Measurements from ENCODE around the gene CDH24.
A peak's percentile ranks its signal among the peaks of the same experiment; 100 is the strongest.

CDH24 gene, protein sequence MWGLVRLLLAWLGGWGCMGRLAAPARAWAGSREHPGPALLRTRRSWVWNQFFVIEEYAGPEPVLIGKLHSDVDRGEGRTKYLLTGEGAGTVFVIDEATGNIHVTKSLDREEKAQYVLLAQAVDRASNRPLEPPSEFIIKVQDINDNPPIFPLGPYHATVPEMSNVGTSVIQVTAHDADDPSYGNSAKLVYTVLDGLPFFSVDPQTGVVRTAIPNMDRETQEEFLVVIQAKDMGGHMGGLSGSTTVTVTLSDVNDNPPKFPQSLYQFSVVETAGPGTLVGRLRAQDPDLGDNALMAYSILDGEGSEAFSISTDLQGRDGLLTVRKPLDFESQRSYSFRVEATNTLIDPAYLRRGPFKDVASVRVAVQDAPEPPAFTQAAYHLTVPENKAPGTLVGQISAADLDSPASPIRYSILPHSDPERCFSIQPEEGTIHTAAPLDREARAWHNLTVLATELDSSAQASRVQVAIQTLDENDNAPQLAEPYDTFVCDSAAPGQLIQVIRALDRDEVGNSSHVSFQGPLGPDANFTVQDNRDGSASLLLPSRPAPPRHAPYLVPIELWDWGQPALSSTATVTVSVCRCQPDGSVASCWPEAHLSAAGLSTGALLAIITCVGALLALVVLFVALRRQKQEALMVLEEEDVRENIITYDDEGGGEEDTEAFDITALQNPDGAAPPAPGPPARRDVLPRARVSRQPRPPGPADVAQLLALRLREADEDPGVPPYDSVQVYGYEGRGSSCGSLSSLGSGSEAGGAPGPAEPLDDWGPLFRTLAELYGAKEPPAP

DNA sequence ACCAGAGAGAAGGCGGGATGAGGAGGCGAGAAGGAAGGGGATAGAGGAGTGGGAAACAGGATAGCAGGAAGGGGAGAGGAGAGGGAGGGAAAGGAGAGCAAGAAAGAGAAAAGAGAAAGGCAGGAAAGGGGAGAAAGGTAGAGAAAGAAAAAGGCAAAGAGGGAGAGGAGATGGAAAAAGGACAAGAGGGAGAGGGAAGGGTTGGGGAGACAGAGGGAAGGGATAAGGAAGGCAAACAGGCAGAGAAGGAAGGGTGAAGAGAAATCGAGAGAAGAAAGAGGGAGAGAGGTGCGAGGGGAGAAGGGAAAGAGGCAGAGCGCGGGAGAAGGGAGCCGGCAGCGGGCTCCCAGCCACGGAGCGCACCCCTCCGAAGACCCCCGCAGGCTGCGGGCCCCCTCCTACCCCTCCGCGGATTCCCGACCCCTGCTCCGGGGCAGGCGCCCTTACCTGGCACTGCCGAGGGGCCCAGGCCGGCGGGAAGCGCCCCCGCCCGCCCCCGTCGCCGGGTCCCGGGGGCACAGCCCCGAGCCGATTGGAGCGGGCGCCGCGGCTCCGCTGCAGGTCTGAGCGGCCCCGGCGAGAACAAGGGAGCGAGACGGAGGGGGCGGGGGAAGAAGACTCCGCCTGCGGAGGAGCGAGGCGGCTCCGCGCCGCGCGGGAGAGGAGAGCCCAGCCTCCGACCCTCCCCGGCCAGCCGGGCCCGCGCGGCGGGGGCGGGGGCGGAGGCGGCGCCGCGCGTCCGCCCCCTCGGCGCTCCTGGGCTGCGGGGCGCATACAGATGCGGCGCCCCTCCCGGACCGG, at the start of gene CDH24:
Gene CDH24, minus strand, starts transcription at position 565 of the 801 bp plus-strand sequence. CDS start 1,787 bp downstream, outside the sequence.
- Mint-ChIP-seq H3K9me3 (no peaks in the 10 kb centered on the region), H3K36me3 (peaks cover 44% of the 10 kb centered on the region), H3K4me3 (peak within 1 kb of the TSS; percentile 76), H3K27ac (peak within 1 kb of the TSS; percentile 60), H3K4me1 (peaks cover 27% of the 10 kb centered on the region)
- peak; percentile 58 to 80 for DNase-seq (ENCODE audit: low spot score in 2 of 2)
- ATAC-seq: peak; percentile 81

DNA sequence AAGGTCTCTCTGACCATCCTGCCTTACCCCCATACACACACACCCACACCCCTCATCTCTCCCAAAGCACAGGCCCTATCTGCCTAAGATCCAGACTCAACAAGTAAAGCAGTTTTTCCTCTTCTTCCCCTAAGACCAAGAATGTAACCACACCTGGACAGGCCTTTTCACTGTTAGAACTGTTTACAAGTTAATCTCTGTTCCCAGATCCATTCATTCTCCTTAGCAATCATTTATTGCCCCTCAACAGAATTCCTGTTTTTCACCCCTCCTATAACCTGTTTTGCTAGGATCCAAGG, 49.4 kb upstream of the CDH24 start:
- DNase-seq (ENCODE audit: low spot score in 2 of 2) (no peak), ATAC-seq (no peak)
- no peak overlapping the region for H3K4me3 Mint-ChIP-seq
- H3K9me3 Mint-ChIP-seq: no peaks in the 10 kb centered on the region
- H3K36me3 Mint-ChIP-seq: no peaks in the 10 kb centered on the region
- peaks cover 4% of the 10 kb centered on the region for H3K4me1 Mint-ChIP-seq
- H3K27ac Mint-ChIP-seq: no peak overlapping the region

DNA sequence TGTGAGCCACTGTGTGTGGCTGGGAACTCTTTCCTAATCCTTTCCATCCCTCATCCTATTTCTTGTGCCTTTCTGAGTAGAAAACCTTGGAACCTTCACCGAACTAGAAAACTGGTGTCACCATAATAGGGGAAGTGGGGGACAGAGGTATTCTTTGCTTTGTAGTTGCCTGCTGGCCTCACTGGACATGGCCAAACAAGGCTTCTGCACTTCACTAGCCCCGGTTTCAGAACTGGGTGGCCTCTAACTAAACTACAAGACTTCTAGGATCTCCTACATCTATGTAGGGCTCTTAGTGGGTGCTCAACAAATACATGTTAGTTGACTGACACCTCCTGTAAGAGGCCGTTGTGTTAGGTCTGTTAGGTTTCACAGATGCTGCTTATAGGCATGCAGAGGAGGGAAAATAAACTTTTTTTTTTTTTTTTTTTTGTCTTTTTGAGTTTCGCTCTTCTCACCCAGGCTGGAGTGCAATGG, 48.1 kb upstream of the CDH24 start:
- Mint-ChIP-seq H3K27ac (no peak overlapping the region), H3K4me1 (peaks cover 6% of the 10 kb centered on the region), H3K4me3 (no peak overlapping the region), H3K9me3 (no peaks in the 10 kb centered on the region), H3K36me3 (no peaks in the 10 kb centered on the region)
- ATAC-seq (no peak), DNase-seq (ENCODE audit: low spot score in 2 of 2) (no peak)

DNA sequence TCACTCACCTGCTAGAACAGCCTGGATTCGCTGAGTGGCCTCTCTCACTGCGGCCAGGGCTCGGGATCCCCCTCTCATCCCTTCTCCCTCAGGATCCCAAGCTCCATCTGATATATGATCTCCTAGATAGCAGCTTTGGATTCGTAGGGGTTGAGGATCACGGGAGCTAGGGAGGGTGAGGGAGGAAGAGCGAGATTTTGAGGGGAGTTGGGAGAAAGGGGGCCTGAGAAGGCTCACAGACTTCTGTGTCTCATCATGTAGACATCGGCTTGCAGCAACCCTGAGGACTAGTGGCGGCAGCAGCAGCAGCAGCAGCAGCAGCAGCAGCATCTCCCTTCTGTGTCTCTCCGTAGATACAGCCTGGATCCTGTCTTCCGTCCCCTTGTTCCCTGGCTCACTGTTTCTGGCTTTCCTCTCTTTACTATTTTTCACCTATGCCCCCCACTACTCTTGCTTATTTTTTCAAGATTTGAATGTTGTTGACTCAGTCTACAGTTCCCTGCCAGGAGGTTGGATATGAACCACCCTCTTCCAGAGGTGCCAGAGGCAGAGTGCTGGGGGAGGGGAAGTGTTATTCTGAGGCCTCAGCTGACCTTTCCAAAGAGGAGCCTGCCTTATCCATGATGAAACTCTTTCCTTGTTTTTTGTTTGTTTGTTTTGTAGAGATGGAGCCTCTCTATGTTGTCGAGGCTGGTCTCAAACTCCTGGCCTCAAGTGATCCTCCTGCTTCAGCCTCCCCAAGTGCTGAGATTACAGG, 47.4 kb upstream of the CDH24 start, which contains the start of gene CIROP:
Gene CIROP, minus strand, starts transcription at position 399 of the 757 bp plus-strand sequence. Its CDS starts 69 bp downstream, at position 330.
- Mint-ChIP-seq H3K4me1 (peaks cover 6% of the 10 kb centered on the region), H3K9me3 (no peaks in the 10 kb centered on the region), H3K4me3 (no peak within 1 kb of the TSS), H3K27ac (no peak within 1 kb of the TSS), H3K36me3 (no peaks in the 10 kb centered on the region)
- no peak for DNase-seq (ENCODE audit: low spot score in 2 of 2)
- no peak for ATAC-seq

DNA sequence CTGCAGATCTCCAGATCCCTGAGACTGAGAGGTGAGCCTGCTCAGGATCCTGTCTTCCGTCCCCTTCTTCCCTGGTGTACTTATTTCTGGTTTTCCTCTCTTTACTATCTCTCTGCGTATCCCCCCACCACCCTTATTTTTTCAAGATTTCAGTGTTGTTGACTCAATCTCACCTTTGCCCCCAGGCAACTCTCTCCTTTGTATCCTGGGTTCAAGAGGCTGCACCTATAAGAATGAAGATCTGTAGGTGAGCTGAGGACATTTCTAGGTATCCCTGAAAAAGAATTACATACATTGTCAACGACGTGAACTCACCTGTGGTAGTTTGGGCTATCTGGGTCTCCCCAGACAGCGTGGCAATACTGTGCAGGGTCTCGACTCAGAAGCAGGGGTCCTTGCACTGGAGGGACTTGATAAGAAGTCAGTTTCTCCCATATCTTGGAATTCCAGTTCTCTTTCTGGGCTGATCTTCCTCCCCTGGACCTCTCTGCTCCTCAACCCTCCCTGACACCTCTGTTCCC, 46.8 kb upstream of the CDH24 start:
- peaks cover 5% of the 10 kb centered on the region for H3K36me3 Mint-ChIP-seq
- no peaks in the 10 kb centered on the region for H3K9me3 Mint-ChIP-seq
- H3K27ac Mint-ChIP-seq: no peak overlapping the region
- H3K4me1 Mint-ChIP-seq: peaks cover 6% of the 10 kb centered on the region
- H3K4me3 Mint-ChIP-seq: no peak overlapping the region
- DNase-seq (ENCODE audit: low spot score in 2 of 2) (no peak), ATAC-seq (no peak)

DNA sequence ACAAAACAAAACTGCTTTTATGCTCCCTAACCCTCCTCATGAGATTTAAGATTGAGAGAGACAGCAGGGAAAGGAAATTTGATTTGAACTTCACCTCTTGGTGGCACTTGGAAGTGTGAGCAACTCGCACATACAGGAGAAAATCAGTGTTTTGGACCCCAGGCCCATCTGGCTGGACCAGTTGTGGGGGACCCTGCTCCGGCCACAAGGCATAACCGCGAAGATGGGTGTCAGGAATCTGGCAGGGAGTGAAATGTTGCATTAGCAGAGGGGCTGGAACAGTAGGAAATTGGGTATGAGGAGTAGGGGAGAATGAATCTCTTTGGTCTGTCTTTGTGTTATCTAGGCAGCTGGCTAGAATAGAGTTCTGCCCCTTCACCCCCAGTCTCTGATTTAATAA, 46.3 kb upstream of the CDH24 start:
- ATAC-seq: no peak
- no peak overlapping the region for H3K4me3 Mint-ChIP-seq
- DNase-seq (ENCODE audit: low spot score in 2 of 2): no peak
- H3K9me3 Mint-ChIP-seq: no peaks in the 10 kb centered on the region
- H3K4me1 Mint-ChIP-seq: peaks cover 6% of the 10 kb centered on the region
- H3K36me3 Mint-ChIP-seq: peaks cover 11% of the 10 kb centered on the region
- no peak overlapping the region for H3K27ac Mint-ChIP-seq

DNA sequence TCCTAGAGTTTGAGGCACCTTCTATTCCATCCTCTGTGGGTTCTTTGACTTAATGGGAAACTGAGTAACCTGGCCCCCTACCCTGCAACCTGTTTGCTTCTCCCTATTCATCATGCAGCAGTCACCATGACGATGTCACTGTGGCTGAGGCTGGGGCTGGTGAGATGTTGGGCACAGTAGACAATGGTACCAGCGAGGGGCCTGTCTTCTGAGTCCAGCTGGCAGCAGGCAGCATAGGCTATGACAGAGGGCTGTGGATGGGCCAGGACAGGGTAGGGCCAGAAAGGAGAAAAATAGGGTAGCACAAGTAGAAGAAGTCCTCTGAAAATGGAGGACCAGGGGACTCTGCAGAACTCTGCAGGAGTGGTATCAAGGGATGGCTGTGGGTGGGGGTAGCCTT, 45.5 kb upstream of the CDH24 start:
- H3K27ac Mint-ChIP-seq: no peak overlapping the region
- H3K9me3 Mint-ChIP-seq: no peaks in the 10 kb centered on the region
- peaks cover 18% of the 10 kb centered on the region for H3K36me3 Mint-ChIP-seq
- DNase-seq (ENCODE audit: low spot score in 2 of 2): no peak
- no peak overlapping the region for H3K4me3 Mint-ChIP-seq
- H3K4me1 Mint-ChIP-seq: peaks cover 6% of the 10 kb centered on the region
- ATAC-seq: no peak

DNA sequence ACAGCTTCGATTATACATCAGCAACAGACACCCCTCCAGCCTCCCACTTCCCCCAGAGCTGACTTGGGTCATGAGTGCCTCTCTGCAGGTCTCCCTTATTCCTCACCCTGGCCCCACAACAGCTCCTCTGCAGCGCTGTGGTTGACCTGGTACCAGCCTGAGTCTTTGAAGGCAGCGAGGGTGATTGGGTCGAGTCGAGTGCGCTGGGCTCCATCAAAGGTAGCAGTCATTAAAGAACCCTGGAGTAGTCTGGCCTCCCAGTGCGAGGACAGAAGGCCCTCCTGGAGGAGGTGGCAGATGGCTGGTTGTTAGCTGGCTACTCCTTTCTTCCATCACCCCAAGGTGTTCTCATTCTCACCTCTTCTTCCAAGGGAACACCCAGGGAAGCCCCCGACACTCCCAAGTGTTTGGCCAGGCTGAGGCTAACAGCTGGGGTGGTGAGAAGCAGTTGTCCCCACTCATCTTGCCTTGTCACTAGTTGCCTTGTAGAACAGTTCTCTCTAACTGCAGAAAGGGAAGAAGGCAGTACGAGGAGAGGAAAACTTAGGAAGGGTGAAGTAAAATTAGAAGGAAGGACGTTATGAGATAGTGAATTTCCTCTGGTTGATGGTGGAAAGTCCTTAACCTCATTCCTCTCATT, 44.8 kb upstream of the CDH24 start:
- Mint-ChIP-seq H3K4me3 (no peak overlapping the region), H3K36me3 (peaks cover 25% of the 10 kb centered on the region), H3K4me1 (peaks cover 13% of the 10 kb centered on the region), H3K27ac (no peak overlapping the region), H3K9me3 (no peaks in the 10 kb centered on the region)
- DNase-seq (ENCODE audit: low spot score in 2 of 2): no peak
- peak; percentile 12 for ATAC-seq

DNA sequence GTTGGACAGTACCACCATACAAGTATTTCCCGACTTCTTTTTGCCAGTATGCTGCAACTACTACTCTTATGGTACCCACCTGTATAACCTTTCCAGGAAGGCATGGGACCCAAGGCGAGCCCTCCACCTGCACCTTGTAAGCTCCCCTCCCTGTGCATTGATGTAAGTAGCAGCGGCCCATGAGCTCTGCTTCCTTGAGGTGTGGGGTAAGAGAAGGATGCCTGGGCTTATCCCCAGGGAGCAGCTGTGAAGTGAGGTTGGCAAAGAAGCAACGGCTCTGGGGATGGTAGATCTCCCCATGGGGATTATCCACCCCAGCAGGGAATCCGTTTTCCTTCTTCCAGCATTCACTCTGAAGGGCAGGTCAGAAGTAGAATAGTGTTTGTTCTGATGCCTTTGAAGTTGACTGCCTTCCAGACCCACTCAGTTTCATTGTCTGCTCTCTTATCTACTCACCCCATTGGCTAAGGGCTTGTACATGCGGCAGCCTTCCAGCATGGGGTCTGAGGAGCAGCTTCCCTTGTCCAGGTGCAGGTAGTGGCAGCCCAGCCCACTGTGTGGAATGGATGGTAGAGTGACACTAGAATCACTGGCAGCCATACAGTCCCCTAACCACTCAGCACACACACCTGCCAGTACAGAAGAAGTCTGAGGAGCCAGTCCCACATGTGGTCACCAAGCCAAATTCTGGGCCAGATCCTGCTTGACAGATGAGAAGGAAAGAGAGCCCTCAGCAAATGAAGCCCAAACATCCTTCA, 44.1 kb upstream of the CDH24 start:
- H3K4me3 Mint-ChIP-seq: no peak overlapping the region
- DNase-seq (ENCODE audit: low spot score in 2 of 2): no peak
- H3K9me3 Mint-ChIP-seq: no peaks in the 10 kb centered on the region
- peaks cover 31% of the 10 kb centered on the region for H3K36me3 Mint-ChIP-seq
- no peak for ATAC-seq
- H3K27ac Mint-ChIP-seq: no peak overlapping the region
- peaks cover 20% of the 10 kb centered on the region for H3K4me1 Mint-ChIP-seq

DNA sequence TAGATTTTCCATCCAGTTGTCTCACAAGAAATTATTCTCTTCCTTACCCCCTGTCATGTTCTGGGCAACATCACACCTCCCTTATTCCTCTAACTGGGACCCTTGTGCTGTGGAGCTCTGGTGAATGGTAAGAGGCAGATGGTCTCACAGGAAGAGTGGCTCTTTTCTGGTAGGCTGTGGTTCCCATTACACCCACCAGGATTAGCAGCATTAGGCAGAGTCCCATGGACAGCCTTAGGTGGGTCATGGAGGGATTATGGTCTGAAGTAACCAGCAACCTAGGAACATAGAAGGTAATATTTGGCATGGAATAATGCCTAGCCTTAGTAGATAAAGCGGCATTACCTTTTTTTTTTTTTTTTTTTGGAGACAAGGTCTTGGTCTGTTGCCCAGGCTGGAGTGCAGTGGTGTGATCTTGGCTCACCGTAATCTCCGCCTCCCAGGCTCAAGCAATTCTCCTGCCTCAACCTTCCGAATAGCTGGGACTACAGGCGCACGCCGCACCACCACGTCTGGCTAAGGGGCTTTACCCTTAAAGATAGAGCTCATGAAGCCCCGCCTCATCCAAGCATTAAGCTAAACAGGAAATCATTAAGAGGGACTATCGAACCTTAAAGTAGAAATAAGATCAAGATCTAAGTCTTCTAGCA, 42.0 kb upstream of the CDH24 start:
- H3K9me3 Mint-ChIP-seq: no peaks in the 10 kb centered on the region
- no peak for DNase-seq (ENCODE audit: low spot score in 2 of 2)
- no peak overlapping the region for H3K27ac Mint-ChIP-seq
- peaks cover 20% of the 10 kb centered on the region for H3K4me1 Mint-ChIP-seq
- no peak overlapping the region for H3K4me3 Mint-ChIP-seq
- no peak for ATAC-seq
- peaks cover 31% of the 10 kb centered on the region for H3K36me3 Mint-ChIP-seq

DNA sequence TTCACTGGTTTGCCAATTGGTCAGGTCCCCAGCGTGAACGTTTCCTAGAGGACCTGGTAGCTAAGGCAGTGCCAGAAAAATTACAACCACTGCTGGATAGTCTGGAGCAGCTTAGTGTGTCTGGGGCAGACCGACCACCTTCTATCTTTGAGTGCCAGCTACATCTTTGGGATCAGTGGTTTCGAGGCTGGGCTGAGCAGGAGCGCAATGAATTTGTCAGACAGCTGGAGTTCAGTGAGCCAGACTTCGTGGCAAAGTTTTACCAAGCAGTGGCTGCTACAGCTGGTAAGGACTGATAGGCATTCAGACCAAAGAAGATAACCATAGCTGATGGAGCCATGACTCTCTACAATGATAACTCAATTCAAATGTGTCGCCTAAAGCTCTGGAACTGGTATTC, 40.5 kb upstream of the CDH24 start:
- ATAC-seq: no peak
- no peak overlapping the region for H3K27ac Mint-ChIP-seq
- H3K36me3 Mint-ChIP-seq: peaks cover 31% of the 10 kb centered on the region
- H3K4me3 Mint-ChIP-seq: no peak overlapping the region
- H3K9me3 Mint-ChIP-seq: no peaks in the 10 kb centered on the region
- H3K4me1 Mint-ChIP-seq: peaks cover 20% of the 10 kb centered on the region
- no peak for DNase-seq (ENCODE audit: low spot score in 2 of 2)

DNA sequence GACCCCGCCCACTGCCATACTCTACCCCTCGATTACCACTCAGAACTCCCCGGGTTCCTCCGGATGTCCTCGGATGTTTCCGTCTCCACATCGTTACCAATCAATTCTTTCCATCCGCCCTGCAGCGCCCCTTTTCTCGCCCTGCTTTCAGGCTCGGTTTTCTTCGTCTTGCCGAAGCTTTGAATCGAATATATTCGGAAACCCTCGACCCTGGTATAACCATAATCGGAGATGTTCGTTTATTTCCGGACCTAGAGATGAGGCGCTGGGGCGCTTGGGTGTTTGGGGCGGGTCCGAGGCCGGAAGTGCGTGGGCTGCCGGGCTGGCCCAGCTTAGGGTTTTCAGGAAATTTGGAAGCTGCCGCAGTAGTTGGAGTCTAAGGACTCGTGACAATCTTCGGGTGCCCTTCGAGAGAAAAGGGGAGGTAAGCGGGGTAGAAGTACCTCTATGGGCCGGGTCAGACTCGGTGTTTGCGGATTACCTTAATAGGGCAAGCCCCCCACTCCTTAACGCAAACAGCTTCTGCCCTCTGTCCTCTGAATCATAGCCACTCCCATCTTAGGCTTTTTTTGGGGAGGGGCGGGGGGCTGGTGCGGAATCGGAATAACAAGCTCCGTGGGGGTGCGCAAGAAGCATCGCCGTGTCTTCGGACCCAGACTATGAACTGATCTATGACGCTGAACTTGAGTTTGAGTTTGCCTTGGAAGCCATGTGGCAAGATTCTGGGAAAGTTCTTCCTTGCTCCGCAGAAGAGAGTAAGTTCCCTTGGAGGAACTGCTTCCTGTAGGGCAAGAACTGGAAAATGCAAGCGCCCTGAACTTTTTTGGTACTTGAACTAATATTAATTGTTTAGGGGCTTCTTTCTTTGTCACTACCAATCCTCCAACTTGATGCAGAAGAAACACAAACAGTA, 38.1 kb upstream of the CDH24 start, which contains the start of gene C14orf119:
Gene C14orf119, plus strand, starts transcription at position 310 of the 913 bp plus-strand sequence. CDS start 2,154 bp downstream, outside the sequence.
- H3K9me3 Mint-ChIP-seq: no peaks in the 10 kb centered on the region
- H3K4me1 Mint-ChIP-seq: peaks cover 23% of the 10 kb centered on the region
- peak; percentile 95 for ATAC-seq
- H3K4me3 Mint-ChIP-seq: no peak within 1 kb of the TSS
- no peak for DNase-seq (ENCODE audit: low spot score in 2 of 2)
- H3K27ac Mint-ChIP-seq: no peak within 1 kb of the TSS
- peaks cover 31% of the 10 kb centered on the region for H3K36me3 Mint-ChIP-seq
